ENCODE measurements around the gene ORAI3. TPM values are rescaled to one million over a fixed set of nuclear protein-coding genes. Genes with fewer than 3 reads are reported as not detected.

Gene ORAI3
- total RNA-seq, 4 donors from 2014 or later: 10.3 to 15.6 (median 12.5) TPM

- TF ChIP-seq CTCF (IDR thresholded peaks at IDR 0.05 in 4 of 5, conservative IDR thresholded peaks at IDR 0.05 in 1 of 5) (no peak), POLR2A (IDR thresholded peaks at IDR 0.05) (no peak)
- Histone ChIP-seq H3K27ac (no peak overlapping the region), H3K36me3 (peaks cover 0 to 14% of the 10 kb centered on the region in 2 donors), H3K4me1 (peaks cover 9 to 15% of the 10 kb centered on the region in 2 donors), H3K4me3 (no peak overlapping the region), H3K9me3 (no peaks in the 10 kb centered on the region), H3K27me3 (no peaks in the 10 kb centered on the region)
- intact Hi-C loops (cut with DNase I; ENCODE audit: low total_unique reads): loop anchor here (5.0 to 10.0 kb wide), 2 partner anchors 85 to 727 kb away; partner anchors contain the start of genes ZNF646 and ZNF668
- DNase-seq: no peak
- in situ Hi-C loops (cut with MboI; ENCODE audit: low sequenced_read_pairs in 4 of 4): loop anchor here in 3 of 4 donors (10.0 to 25.0 kb wide), 5 partner anchors 100 to 875 kb away; partner anchors contain the start of genes ZNF267 (in 3 of the 3), ZNF843 (in 2 of the 3), COX6A2 (in 1 of the 3) and PRSS36 (in 1 of the 3)
- ATAC-seq: no peak
Measured at GRCh38 chr16:30987581-30988190, 38.8 kb downstream of the ORAI3 start.

DNA sequence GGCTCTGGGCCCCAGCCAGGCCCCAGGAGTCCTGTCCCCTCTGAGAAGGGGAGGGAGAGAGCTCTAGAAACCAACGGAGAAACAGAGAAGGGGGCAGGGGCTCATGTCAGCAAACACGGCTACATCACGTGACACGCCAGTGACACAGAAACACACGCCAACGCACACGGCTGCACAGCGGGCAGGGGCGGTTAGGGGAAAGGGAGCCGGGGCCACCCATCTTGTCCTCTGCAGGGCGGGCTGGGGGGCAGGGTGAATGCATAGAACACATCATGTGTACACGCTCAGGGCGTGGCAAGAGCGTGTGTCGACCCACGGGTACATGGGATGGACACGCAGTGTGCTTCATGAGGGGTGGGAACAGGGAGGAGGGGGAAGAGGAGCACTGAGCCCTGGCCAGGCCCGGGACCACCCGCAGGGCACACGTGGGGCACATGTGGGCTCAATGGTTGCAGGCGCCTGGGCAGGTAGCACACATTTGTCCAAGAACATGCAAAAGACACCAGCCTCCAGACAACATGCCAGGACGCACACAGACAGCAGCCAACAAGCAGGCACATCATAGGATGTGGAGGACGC is 40.7 kb downstream of the ORAI3 start:
- Histone ChIP-seq H3K36me3 (peaks cover 0 to under 1% of the 10 kb centered on the region in 2 donors), H3K4me1 (peaks cover 9 to 15% of the 10 kb centered on the region in 2 donors), H3K27ac (no peak overlapping the region), H3K4me3 (no peak overlapping the region), H3K9me3 (no peaks in the 10 kb centered on the region), H3K27me3 (no peaks in the 10 kb centered on the region)
- intact Hi-C loops (cut with DNase I; ENCODE audit: low total_unique reads): loop anchor here (5.0 to 10.0 kb wide), 2 partner anchors 83 to 725 kb away; partner anchors contain the start of genes ZNF646 and ZNF668
- ATAC-seq (no peak), DNase-seq (no peak)
- TF ChIP-seq CTCF (IDR thresholded peaks at IDR 0.05 in 4 of 5, conservative IDR thresholded peaks at IDR 0.05 in 1 of 5) (no peak), POLR2A (IDR thresholded peaks at IDR 0.05) (no peak)
- in situ Hi-C loops (cut with MboI; ENCODE audit: low sequenced_read_pairs in 4 of 4): loop anchor here in 3 of 4 donors (10.0 to 25.0 kb wide), 5 partner anchors 98 to 873 kb away; partner anchors contain the start of genes ZNF267 (in 3 of the 3), ZNF843 (in 2 of the 3), COX6A2 (in 1 of the 3) and PRSS36 (in 1 of the 3)

- no peak for DNase-seq
- in situ Hi-C loops (cut with MboI; ENCODE audit: low sequenced_read_pairs in 4 of 4): loop anchor here in 3 of 4 donors (25.0 kb wide), 4 partner anchors 97 to 872 kb away; partner anchors contain the start of genes ZNF267 (in 3 of the 3), COX6A2 (in 1 of the 3), PRSS36 (in 1 of the 3) and PRSS53 (in 1 of the 3)
Measured at GRCh38 chr16:30990105-30990504, 41.2 kb downstream of the ORAI3 start.

DNA sequence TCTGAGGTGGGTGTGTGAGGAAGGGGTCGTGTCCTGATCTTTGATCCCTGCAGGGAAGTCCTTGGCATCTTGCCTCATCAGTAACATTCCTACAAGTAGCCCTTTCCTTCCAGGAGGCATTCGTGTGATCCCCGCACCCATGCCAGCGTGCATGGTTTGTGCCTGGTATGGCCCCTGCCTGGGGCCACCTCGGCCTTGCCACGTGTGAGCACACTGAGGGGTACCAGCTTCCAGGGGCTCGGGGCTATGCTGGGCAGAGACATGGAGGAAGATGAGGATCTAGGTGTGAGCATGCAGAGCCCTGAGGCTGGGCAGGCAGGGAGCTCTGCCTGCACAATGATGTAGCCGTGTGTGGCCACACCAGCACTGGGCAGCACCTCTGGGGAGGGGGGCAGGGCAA is 42.2 kb downstream of the ORAI3 start:
- H3K9me3 ChIP-seq: no peaks in the 10 kb centered on the region
- intact Hi-C loops (cut with DNase I; ENCODE audit: low total_unique reads): no loop called here
- ATAC-seq: no peak
- DNase-seq: no peak
- TF ChIP-seq POLR2A (IDR thresholded peaks at IDR 0.05) (no peak), CTCF (IDR thresholded peaks at IDR 0.05 in 4 of 5, conservative IDR thresholded peaks at IDR 0.05 in 1 of 5) (no peak)
- H3K36me3 ChIP-seq: no peaks in the 10 kb centered on the region
- in situ Hi-C loops (cut with MboI; ENCODE audit: low sequenced_read_pairs in 4 of 4): loop anchor here in 3 of 4 donors (25.0 kb wide), 4 partner anchors 96 to 871 kb away; partner anchors contain the start of genes ZNF267 (in 3 of the 3), COX6A2 (in 1 of the 3), PRSS36 (in 1 of the 3) and PRSS53 (in 1 of the 3)
- H3K4me1 ChIP-seq: peaks cover 0 to 4% of the 10 kb centered on the region in 2 donors
- no peak overlapping the region for H3K4me3 ChIP-seq
- no peaks in the 10 kb centered on the region for H3K27me3 ChIP-seq
- no peak overlapping the region for H3K27ac ChIP-seq

More at GRCh38 chr16:30990105-30990504, 41.2 kb downstream of the ORAI3 start:
- Histone ChIP-seq H3K27me3 (no peaks in the 10 kb centered on the region), H3K36me3 (no peaks in the 10 kb centered on the region), H3K27ac (no peak overlapping the region), H3K4me1 (peaks cover 9 to 14% of the 10 kb centered on the region in 2 donors), H3K4me3 (no peak overlapping the region), H3K9me3 (no peaks in the 10 kb centered on the region)
- no peak for ATAC-seq
- intact Hi-C loops (cut with DNase I; ENCODE audit: low total_unique reads): no loop called here
- TF ChIP-seq POLR2A (IDR thresholded peaks at IDR 0.05) (no peak), CTCF (IDR thresholded peaks at IDR 0.05 in 4 of 5, conservative IDR thresholded peaks at IDR 0.05 in 1 of 5) (no peak)

All from gastrocnemius medialis (tissue), 4 donors.